ENCODE results near the gene TRIM67.

Gene TRIM67

GRCh38 chr1:231265379-231265778 is 103.5 kb downstream of the TRIM67 start (continued):
- TF ChIP-seq ZNF18 (tag by site-specific recombination; IDR thresholded peaks at IDR 0.05) (no peak), OVOL3 (tag by site-specific recombination; IDR thresholded peaks at IDR 0.05) (no peak), CTCF (tag by site-specific recombination; IDR thresholded peaks at IDR 0.05) (no peak)

GRCh38 chr1:231266811-231267322 is 105.0 kb downstream of the TRIM67 start:
- TF ChIP-seq ZNF488 (tag by site-specific recombination; IDR thresholded peaks at IDR 0.05) (no peak), REPIN1 (tag by site-specific recombination; IDR thresholded peaks at IDR 0.05; ENCODE audit: low read depth) (no peak)
- H3K4me3 ChIP-seq (ENCODE audit: low read depth, low read length): no peak overlapping the region
- H3K9me3 ChIP-seq (ENCODE audit: control insufficient read depth, insufficient read depth, low read depth, low read length): no peaks in the 10 kb centered on the region
- no peaks in the 10 kb centered on the region for H3K4me1 ChIP-seq (ENCODE audit: control insufficient read depth, insufficient read depth, low read length)
- POLR2A ChIA-PET: no interaction called here
- H3K36me3 ChIP-seq (ENCODE audit: control insufficient read depth in 2 of 2, insufficient read depth in 1 of 2, low read length in 2 of 2): peaks cover 55 to 92% of the 10 kb centered on the region in 2 experiments
- no peak overlapping the region for H3K27ac ChIP-seq (ENCODE audit: extremely low read depth, low read depth, low read length)
- CTCF ChIA-PET: interaction anchor here (0.5 to 1.0 kb wide), 3 partner anchors 334 to 350 kb away, joined by 3 to 4 read pairs (median 3); no protein-coding TSS in a partner anchor
